PFSK-1 (cell line): ENCODE measurements around the gene ADGRB2.

Source experiments
- FOXP2 ChIP-seq: optimal IDR thresholded peaks from 2 replicates; pipeline ENCODE3; 2011; ENCODE audit warnings: borderline replicate concordance, control low read depth, inconsistent platforms; ENCODE audit not compliant: insufficient read depth; ENCODE audit errors: extremely low read length, extremely low read depth
- POLR2AphosphoS5 ChIP-seq: IDR thresholded peaks from 2 replicates; pipeline ENCODE4 v1.6.1; 2012; ENCODE audit warnings: low read depth, mild to moderate bottlenecking, control low read depth, low read length, moderate library complexity
- SIN3A ChIP-seq: IDR thresholded peaks from 2 replicates; pipeline ENCODE4 v1.6.1; 2012; ENCODE audit warnings: mild to moderate bottlenecking, low read length, moderate library complexity, borderline replicate concordance; ENCODE audit not compliant: insufficient read depth
- TAF1 ChIP-seq: IDR thresholded peaks from 2 replicates; pipeline ENCODE4 v1.6.1; 2012; ENCODE audit warnings: low read length, control low read depth, borderline replicate concordance; ENCODE audit not compliant: insufficient read depth
- TF ChIP-seq, protein P1 (sequence below), 2 experiments: IDR thresholded peaks; 2 replicates each; pipeline versions ENCODE4 v1.6.1 to v1.8.0; 2011 to 2012; ENCODE audit warnings: low read depth in 2 of 2, low read length in 2 of 2, control low read depth in 1 of 2, inconsistent platforms in 1 of 2, mild to moderate bottlenecking in 1 of 2, moderate library complexity in 1 of 2; ENCODE audit not compliant: insufficient read depth in 1 of 2

The ADGRB2 gene

DNA sequence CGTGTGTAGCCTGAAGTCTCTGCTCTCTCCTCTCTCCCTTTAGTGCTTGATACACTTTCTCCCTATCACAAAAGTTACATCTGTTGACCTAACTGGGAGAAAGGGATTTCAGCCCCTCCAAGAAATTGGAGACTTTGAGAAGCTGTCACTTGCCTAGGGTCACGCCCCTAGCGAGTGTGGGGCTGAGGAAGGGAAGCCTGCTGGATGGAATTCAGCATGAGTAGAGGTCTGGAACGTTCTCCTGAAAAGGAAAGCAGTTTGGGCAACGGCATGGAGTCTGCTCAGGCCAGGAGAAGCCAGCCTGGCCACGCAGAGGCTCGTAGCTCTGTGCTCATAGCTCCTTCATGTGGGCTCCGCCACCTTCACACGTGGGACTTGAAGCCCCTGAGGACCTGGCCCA, 82.7 kb downstream of the ADGRB2 start:
- TF ChIP-seq TAF1 (no peak), SIN3A (no peak)
- TF ChIP-seq, protein P1, sequence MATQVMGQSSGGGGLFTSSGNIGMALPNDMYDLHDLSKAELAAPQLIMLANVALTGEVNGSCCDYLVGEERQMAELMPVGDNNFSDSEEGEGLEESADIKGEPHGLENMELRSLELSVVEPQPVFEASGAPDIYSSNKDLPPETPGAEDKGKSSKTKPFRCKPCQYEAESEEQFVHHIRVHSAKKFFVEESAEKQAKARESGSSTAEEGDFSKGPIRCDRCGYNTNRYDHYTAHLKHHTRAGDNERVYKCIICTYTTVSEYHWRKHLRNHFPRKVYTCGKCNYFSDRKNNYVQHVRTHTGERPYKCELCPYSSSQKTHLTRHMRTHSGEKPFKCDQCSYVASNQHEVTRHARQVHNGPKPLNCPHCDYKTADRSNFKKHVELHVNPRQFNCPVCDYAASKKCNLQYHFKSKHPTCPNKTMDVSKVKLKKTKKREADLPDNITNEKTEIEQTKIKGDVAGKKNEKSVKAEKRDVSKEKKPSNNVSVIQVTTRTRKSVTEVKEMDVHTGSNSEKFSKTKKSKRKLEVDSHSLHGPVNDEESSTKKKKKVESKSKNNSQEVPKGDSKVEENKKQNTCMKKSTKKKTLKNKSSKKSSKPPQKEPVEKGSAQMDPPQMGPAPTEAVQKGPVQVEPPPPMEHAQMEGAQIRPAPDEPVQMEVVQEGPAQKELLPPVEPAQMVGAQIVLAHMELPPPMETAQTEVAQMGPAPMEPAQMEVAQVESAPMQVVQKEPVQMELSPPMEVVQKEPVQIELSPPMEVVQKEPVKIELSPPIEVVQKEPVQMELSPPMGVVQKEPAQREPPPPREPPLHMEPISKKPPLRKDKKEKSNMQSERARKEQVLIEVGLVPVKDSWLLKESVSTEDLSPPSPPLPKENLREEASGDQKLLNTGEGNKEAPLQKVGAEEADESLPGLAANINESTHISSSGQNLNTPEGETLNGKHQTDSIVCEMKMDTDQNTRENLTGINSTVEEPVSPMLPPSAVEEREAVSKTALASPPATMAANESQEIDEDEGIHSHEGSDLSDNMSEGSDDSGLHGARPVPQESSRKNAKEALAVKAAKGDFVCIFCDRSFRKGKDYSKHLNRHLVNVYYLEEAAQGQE (IDR thresholded peaks at IDR 0.05; ENCODE audit: insufficient read depth in 1 of 2, low read depth in 2 of 2, low read length in 2 of 2) = no peak

DNA sequence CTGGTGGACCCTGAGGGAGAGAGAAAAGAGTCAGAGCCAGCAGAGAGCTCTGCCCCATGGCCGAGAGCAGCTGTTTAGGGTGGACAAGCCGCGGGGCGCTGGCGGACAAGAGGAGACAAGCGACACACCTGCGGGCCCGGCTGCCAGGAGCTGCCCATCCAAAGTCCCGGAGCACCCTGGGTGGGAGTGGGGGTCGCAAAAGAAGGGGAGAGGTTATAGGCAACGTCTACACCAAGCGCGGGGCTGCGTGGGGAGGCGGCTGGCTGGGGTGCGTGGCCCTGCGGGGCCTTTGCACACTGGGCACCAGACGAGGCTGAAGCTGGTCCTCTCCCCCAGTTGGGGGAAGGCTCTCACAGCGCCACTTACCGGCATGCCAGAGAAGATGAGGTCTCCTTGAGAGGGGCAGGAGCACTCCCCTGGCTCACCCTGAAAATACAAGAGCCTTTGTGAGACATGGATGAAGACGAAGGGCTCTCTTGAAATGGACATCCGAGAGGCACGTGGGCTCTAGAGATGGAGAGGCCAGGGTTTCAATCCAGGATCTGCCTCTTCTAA, 84.4 kb downstream of the ADGRB2 start:
- TF ChIP-seq TAF1 (no peak), FOXP2 (no peak), POLR2AphosphoS5 (no peak), SIN3A (no peak)
- TF ChIP-seq, protein P1 (IDR thresholded peaks at IDR 0.05; ENCODE audit: insufficient read depth in 1 of 2, low read depth in 2 of 2, low read length in 2 of 2) = no peak

DNA sequence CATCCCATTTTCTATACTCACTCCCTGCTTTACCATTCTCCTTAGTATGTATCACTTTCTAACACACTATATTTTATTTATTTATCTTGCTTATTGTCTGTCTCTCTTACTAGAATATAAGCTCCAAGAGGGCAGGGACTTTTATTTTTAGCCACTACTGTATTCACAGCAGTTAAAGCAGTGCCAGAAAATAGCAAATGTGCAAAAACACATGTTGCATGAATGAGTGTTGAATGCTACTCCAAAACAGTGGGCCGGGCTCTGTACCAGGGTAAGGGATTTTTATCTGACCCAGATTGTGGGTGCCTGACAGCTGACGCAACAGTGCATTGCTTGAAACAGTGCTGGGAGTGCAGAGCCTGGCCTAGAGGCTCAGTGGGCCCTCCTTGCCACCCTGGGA, 85.0 kb downstream of the ADGRB2 start:
- TF ChIP-seq TAF1 (no peak), FOXP2 (no peak), SIN3A (no peak), POLR2AphosphoS5 (no peak)
- TF ChIP-seq, protein P1 (IDR thresholded peaks at IDR 0.05; ENCODE audit: insufficient read depth in 1 of 2, low read depth in 2 of 2, low read length in 2 of 2) = no peak

DNA sequence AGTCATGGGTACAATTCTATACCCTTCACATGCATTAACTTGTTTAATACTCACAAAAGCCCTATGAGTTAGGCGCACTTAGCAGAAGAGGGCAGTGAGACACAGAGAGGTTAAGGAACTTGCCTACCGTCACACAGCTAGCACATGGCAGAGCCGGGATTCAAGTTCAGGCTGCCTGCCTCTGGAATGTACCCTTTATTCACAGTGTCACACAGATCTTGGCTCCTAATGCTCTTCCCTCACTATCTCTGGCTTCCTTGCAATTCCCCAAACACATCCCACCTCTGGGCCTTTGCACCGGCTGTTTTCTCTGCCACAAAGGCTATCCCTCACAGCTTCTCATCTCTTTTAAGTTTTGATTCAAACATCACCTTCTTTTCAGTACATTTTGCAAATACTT, 85.5 kb downstream of the ADGRB2 start:
- no peak for TF ChIP-seq SIN3A
- TF ChIP-seq POLR2AphosphoS5 = no peak
- TF ChIP-seq, protein P1 (IDR thresholded peaks at IDR 0.05; ENCODE audit: insufficient read depth in 1 of 2, low read depth in 2 of 2, low read length in 2 of 2) = no peak
- no peak for TF ChIP-seq TAF1
- no peak for TF ChIP-seq FOXP2

DNA sequence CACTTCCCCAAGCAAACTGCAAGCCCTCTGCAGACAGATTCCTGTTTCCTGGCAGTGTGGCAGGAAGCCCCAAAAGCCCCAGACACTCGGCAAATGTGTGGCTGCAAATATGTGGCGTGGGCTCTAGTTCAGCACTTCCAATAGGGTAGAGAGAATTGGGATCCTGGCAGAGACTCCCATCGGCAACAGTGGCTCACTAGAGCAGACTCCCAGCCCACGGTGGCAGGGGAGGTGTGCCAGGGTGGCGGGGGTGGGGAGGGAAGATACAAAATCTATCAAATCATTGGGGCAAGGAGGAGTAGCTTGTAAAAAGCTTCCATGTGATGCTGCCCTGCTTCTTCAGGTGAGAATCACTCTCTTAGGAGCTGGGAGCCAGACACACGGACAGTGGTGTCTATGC, 86.2 kb downstream of the ADGRB2 start:
- TF ChIP-seq POLR2AphosphoS5 = no peak
- TF ChIP-seq, protein P1 (IDR thresholded peaks at IDR 0.05; ENCODE audit: insufficient read depth in 1 of 2, low read depth in 2 of 2, low read length in 2 of 2) = no peak
- no peak for TF ChIP-seq SIN3A
- no peak for TF ChIP-seq TAF1
- TF ChIP-seq FOXP2 = no peak
